NCI-H82 (cell line): ENCODE results near the gene APPL1.
"Not testable (repeated sequence)": the region's sequence is repeated elsewhere in the genome, so short reads cannot be mapped to it uniquely, and the experiment has no call there.

Source experiments
- DNase-seq: peaks from one replicate; lab custom pipeline; 2025; lab: John Stamatoyannopoulos, UW

The APPL1 gene

DNA sequence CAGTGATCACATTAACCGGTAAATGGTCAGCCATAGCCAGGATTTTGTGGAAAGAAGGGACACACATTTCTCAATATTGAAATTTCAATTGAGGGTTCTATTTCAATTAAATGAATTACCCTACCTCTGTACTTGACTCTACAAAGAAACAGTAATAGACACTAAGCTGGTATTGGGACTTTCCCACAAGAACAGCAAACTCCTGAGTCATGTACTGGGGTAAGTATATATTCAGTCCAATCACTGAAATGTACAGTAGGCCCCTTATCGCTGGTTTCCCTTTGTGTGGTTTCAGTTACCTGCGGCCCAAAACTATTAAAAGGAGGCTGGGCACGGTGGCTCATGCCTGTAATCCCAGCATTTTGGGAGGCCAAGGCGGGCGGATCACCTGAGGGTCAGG is 47.3 kb downstream of the APPL1 start:
- no peak for DNase-seq

DNA sequence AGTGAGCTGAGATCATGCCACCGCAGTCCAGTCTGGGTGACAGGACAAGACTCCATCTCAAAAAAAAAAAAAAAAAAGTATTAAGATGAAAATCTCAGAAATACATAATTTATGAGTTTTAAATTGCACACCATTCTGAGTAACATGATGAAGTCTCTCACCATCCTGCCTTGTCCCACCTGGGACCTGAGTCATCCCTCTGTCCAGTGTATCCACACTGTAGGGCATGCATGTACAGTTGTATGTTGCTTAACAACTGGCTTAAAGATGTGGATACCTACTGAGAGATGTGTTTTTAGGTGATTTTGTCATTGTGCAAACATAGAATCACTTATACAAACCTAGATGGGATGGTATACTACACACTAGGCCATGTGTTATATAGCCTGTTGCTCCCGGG is 47.9 kb downstream of the APPL1 start:
- DNase-seq, result no peak

DNA sequence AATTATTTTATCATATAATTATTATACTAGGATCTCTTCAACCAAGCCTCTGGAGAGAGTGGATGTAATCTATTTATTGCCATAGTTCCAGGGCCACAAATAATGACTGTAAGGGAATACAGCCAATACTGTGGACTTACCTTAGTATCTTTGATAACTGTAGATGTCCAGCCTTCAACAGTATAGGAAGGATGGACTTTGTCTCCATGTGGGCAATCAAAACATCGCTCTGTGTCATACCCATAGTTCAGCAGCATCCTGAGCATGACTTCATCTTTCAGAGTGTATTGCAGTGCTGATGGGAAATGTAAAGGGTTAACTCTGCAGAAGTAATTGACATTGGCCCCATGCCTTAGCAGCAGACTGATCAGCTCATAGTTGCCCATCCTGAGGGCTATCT is 50.7 kb downstream of the APPL1 start:
- DNase-seq, result no peak

DNA sequence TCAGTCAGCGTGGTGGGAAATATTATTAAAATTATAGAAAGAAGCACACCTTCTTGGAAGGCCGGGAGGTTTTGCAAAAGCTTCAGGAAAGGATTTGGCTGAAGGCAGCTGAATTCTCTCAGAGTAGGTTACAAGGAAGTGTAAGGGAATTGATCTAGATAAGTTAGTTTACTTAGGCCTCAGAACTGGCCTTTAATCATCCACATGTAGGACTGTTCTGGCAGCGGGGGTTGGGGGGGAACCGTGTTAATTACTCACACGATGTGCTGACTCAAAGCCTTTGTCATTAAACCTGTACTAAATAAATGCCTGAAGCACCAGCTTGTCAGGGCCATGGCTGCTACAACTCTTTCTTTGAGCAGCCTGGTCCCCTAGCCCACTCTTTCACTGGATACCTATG is 52.2 kb downstream of the APPL1 start:
- DNase-seq, result no peak

DNA sequence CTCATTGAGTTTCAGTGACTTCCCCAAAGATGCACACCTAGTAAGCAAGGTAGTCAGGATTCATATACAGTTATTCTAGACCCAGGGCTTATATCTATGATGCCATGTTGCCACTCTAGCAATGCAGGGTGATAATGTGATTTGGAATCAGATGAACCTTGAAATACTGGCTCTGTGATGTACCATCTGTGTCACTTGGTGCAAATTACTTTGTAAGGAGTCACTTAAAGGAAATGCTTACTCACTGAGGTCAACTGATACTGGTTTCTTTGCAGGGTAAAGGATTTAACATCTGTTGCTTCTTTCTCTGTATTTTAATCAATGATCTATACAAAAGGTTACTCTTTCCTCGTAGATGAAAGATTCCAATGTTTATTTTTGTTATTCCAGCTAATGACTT is 54.2 kb downstream of the APPL1 start:
- DNase-seq, result peak; percentile 44

DNA sequence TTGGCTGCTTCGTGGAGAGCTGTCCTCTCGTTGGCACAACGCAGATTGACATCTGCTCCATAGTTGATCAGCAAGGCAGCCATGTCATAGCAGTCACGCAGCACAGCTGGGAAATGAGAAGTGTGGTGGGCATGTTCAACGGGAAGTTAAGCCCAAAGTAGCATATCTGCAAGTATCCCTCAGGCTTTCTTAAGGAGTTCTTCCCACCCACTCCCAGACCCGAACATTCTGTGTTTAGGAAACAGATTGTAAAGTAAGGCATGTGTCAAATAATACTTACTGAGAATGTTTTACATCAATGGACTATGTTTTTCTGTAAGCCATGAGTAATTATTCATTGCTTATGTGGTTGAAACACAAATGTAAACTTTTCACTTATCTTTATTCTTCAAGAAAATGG is 55.8 kb downstream of the APPL1 start:
- DNase-seq, result no peak

DNA sequence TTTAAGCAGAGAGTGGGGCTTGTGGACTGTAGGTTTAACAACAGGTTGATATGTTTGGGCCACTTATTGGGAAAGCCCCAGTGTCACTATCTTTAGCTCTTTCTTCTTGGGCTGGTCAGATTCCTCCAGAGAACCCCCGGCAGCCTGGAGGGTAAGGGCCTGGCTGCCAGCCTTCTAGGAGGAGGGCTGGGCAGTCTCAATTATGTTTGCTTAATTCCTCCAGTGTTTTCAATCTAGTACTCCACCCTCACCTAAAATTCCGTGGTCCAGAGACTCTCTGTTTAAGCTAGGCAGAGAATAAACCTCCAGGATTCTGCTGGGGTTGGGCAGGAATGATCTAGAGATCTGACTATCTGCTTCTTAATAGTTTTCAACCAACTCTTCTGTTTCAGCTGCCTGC is 59.7 kb downstream of the APPL1 start:
- no peak for DNase-seq

DNA sequence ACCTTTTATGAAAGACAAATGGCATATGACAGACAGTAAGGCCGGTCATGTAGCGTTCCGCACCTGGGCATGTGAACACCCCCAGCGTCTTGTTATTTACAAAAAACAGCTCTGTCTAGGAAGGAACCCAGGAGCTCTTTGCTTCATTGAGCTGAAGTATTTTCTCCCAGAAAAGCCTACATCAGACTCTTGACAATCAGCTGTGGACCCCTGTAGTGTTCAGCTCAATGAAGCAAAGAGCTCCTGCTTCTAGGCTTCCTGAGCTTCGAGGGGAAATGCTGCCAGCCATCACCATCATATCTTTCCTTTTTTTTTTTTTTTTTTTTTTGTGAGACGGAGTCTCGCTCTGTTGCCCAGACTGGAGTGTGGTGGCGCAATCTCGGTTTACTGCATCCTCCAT is 60.9 kb downstream of the APPL1 start:
- no peak for DNase-seq

DNA sequence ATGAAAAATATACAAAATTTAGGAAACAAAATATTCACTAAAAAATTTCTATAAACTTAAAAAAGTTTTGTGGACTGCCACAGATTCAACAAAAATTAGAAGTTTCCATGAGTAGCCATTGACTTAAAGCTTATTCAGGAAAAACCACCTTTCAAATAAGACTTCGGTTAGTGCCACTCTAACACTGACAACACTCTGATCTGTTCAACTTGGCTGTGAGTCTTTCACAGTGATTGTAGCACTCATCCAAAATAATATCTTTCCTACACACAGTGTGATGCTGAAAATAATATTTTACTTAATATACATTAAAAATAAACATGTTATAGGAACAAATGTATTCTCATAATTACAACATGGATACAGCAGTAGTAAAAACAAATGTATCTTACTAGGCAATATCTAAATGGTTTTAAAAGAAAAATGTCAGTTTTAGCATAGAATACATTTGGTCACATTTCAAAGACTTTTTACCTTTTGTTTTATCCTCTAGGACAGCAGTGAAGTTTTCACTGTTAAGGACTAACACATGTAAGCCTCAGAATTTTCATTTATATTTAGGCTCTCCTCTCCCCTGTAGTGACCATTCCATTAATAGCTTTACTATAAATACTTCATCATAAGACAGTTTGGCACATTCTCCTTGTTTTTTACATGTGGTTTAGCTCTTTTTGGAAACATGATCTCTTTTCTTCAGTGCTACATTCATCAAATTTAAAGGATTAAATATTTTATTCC is 64.8 kb downstream of the APPL1 start, which contains the start of gene ASB14:
ASB14 (minus strand) TSS at position 527 of the 738 bp plus-strand sequence. CDS start 652 bp downstream, outside the sequence.
- DNase-seq, result no peak

DNA sequence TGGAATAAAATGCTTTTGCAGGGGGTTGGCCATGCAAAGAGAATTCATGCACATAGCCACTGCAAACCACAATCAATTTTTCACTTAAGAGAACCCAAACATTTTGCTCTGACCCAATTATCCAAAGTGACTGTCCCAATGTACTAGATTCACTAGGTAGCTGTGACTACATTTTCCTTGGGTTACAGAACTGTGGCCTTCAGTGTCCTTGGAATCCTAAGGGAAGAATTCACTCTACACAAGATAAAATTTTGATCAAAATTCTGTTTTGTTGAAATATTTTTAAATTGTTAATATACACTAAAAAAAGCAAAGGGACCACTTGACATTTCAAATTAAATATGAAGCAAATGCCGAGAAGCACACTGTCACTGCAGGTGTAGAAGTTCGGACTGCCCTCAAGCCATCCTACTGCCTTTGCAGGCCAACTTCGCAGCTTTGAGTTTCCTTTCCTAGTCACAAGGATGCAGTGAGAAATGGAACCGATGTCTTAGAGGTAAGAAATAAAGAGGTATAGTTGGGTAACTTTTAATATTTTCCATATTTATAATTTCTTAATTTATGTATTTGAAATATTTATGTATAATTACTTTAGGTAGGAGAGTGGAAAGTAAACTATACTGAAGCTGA is 65.5 kb downstream of the APPL1 start:
- no peak for DNase-seq

DNA sequence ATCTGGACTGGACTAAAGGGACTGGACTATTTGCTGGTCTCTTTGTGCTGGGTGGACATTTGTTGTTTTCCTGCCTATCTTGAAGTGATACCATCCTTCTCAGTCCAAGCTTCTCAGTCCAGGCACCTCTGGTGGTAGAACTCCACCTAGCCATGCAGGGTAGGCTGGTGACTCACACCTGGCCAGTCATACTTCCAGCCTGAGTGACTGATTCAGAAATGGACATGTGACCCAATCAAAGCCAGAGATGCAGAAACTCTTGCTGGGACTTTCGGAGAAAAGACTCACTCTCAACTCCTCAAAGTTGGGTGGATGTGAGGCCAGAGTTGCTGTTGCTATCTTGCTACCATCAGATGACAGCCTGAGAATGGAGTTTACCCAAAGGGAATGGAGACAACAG is 70.5 kb downstream of the APPL1 start:
- no peak for DNase-seq

DNA sequence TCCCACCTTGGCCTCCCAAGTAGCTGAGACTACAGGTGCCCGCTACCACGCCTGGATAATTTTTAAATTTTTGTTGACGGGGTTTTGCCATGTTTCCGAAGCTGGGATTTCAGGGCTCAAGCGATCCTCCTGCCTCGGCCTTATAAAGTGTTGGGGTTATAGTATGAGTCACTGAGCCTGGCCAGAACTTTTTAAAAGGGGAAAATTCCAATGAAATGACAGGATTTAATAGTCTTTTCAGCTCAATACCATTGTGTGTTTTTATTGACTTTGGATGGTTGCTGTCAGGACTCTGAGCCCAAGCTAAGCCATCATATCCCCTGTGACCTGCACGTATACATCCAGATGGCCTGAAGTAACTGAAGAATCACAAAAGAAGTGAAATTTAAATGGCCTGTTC is 76.0 kb downstream of the APPL1 start:
- DNase-seq, result not testable (repeated sequence)

DNA sequence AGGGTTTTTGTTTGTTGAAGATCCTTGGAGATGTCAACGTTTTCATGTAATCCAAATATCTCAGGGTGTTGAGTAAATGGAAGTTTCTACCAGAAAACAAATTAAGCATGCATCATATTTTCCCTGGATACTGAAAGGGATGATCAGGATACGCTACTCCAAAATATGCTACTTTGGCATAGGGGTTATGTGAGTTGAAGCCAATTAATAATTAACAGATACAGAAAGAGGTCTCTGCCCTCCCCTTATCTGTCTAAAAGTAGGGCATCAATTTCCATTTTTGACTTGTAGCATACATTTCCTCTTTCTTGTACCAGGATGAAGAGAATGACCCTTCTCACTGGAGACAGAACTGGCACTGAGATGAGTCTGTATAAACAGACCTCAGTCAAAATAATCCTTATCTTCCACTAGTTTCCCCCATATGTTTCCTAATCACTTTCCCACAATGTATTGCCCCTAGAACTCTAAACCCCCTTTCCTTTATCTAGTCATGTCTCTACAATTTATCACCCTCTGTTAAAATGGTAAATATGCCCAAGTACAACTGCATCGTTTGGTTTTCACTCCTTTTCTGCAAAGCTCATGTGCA is 82.3 kb downstream of the APPL1 start:
- DNase-seq, result peak; percentile 4

DNA sequence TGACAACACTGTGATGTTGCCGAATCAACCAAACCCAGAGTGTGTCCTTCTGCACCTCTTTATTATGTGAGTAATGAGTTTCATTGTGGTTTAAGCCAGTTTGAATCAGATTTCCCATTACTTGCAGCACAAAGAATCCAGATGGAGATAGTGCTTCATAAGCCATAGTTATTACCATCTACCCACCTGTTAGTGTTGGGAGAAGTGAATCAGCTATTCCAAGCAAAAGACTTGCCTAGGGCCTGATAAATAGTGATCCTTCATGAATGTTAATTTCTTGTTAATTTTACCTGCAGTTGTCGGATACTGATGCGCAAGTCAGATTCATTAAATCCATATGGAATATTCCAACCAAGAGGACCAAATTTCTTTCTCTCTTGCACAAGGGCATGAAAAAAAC is 86.7 kb downstream of the APPL1 start:
- DNase-seq, result no peak
